HG02970 (cell line): Measurements from ENCODE around the gene RPH3AL.

Source experiments
- ATAC-seq: cut with Tn5 transposase; IDR thresholded peaks from one replicate; pipeline ENCODE4 v1.9.1; 2021; ENCODE audit warnings: mild to moderate bottlenecking, moderate library complexity, moderate number of reproducible peaks; ENCODE audit not compliant: unreplicated experiment, low FRiP score

RPH3AL gene

GRCh38 chr17:163514-164098 is 189.0 kb downstream of the RPH3AL start:
- ATAC-seq: no peak

DNA sequence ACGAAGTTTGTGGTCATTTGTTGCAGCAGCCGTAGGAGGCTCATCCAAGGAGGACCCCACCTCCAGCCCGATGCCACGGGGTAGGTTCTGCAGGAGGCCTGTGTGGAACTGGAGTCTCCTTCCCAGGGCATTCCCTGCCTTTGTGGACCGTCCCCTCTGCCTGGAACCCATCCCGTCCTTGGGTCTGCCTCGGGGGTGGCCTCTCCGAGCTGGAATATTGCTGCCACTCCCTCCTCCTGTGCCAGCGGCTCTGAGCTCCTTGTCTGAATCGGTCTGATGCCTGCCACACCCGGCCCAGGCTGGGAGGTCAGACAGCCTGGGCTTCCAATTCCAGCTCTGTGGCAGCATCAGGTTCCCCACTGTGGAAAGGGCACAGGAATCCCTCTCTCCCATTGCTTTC is 189.9 kb downstream of the RPH3AL start:
- no peak for ATAC-seq
